Erythroblast (primary cell): ENCODE data around the gene PAQR4.

Experiments
- GATA1 ChIP-seq: IDR thresholded peaks from 2 replicates; pipeline ENCODE4 v1.6.1; 2011; ENCODE audit warnings: low read depth, mild to moderate bottlenecking, control low read depth, low read length, moderate library complexity
- POLR2A ChIP-seq: IDR thresholded peaks from 2 replicates; pipeline ENCODE4 v1.6.1; 2011; ENCODE audit warnings: mild to moderate bottlenecking, low read length

GRCh38 chr16:2988590-2989099 lies 19.5 kb downstream of the PAQR4 start:
- no peak for TF ChIP-seq POLR2A
- TF ChIP-seq GATA1, result no peak
